ENCODE measurements around the gene ZNF598.

DNA sequence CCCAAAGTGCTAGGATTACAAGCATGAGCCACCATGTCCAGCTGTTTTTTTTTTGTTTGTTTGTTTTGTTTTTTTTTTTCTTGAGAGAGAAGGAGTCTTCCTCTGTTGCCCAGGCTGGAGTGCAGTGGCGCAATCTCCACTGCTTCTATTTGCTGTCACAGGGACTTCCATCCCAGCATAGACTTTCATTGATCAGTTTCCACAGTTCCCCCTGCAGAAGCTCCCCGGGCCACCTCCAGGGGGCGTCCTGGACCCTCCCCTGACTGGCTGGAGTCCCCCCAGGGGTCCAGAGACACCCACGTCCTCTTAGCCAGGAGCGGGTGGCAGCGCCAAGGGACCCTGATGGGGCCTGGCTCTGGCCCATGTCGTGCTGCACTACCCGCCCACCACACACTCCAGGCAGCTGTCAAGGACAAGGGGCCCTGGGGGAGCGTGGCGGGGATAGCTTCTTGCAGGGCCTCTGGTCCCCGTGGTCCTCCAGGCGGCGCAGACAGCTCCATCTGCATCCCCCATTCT is 6.8 kb upstream of the ZNF598 start:
- TF ChIP-seq, protein P1, sequence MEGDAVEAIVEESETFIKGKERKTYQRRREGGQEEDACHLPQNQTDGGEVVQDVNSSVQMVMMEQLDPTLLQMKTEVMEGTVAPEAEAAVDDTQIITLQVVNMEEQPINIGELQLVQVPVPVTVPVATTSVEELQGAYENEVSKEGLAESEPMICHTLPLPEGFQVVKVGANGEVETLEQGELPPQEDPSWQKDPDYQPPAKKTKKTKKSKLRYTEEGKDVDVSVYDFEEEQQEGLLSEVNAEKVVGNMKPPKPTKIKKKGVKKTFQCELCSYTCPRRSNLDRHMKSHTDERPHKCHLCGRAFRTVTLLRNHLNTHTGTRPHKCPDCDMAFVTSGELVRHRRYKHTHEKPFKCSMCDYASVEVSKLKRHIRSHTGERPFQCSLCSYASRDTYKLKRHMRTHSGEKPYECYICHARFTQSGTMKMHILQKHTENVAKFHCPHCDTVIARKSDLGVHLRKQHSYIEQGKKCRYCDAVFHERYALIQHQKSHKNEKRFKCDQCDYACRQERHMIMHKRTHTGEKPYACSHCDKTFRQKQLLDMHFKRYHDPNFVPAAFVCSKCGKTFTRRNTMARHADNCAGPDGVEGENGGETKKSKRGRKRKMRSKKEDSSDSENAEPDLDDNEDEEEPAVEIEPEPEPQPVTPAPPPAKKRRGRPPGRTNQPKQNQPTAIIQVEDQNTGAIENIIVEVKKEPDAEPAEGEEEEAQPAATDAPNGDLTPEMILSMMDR (conservative IDR thresholded peaks at IDR 0.05; ENCODE audit: low read depth, low read length): peak; percentile 51
- no peak for TF ChIP-seq EZH2 (IDR thresholded peaks at IDR 0.05; ENCODE audit: low read length, unreplicated experiment)

All from PC-3 (cell line).